ENCODE measurements around the gene AHDC1. TPM values are rescaled to one million over a fixed set of nuclear protein-coding genes. Genes with fewer than 3 reads are reported as not detected.

The AHDC1 gene
- total RNA-seq, 2 experiments from 2014 or later: 26.3 to 27.6 TPM

DNA sequence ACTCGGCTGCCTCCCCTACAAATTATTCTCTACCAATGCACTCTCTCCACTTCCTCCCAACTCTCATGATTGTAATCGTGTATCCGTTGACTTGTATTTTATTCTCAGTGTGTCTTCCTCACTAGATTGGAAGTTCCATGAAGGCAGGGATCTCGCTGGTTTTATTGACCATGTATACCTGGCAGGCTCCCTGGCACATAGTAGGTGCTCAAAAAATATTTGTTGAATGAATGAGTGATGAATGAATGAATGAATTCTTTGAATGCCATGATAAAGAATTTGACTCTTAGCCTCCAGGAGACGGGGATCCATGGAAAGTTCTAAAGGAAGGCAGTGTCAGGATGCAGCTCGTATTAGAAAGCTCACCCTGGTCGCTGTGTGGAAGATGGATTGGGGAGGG, 85.1 kb downstream of the AHDC1 start:
- Mint-ChIP-seq H3K36me3 (ENCODE audit: low read depth) (peaks cover 15% of the 10 kb centered on the region), H3K9me3 (no peaks in the 10 kb centered on the region), H3K27ac (peak overlapping the region; percentile 45), H3K27me3 (no peaks in the 10 kb centered on the region), H3K4me3 (no peak overlapping the region), H3K4me1 (ENCODE audit: low read depth) (peaks cover 42% of the 10 kb centered on the region)
- POLR2A ChIA-PET: interaction anchor here (0.7 to 1.3 kb wide), 2 partner anchors 29 to 116 kb away, joined by 3 to 7 read pairs; partner anchors contain the start of gene WASF2
- intact Hi-C loops (cut with micrococcal nuclease): no loop called here
- TF ChIP-seq CTCF (IDR thresholded peaks at IDR 0.05): no peak
- CTCF ChIA-PET: interaction anchor here (9.8 kb wide), 1 partner anchor 87 kb away, joined by 54 read pairs; the partner anchor contains the start of gene AHDC1
- DNase-seq (no peak), ATAC-seq (no peak)

DNA sequence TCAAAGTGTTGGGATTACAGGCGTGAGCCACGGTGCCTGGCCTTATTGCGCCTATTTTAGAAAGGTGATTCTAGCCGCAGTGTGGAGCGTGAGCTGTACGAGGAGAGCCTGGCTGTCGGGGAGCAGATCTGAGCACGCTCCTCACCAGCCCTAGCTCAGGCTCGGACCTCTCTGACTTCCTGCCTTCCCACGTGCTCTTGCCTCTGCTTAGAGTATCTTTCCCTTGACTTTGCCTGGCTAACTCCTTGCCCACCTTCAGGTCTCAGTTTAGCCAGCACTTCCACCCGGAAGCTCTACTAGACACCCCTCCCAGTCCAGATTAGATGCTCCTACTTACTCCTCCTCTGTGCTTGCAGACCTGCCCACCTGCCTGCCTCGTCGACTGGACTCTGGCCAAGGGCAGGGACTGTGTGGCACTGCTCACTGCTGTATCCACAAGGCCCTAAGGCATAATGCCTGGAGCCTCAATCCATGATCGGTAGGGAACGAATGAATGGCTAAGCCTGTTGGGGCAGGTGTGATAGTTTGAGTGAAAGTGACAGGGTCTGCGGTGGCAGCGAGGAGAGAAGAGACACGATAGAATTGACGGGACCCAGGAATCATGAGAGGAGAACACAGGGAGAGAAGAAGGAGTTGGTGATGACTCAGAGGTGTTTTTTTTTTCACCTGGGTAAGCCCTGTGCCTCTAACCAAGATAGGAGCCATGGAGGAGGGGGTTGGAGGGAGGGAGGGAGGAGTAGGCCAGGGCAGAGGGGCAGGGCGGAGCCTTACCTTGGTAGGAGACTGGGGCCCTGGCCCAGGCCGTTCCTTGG, 85.8 kb downstream of the AHDC1 start:
- ATAC-seq: no peak
- intact Hi-C loops (cut with micrococcal nuclease): no loop called here
- TF ChIP-seq CTCF (IDR thresholded peaks at IDR 0.05): no peak
- ChIA-PET POLR2A (interaction anchor here (0.9 to 1.3 kb wide), 2 partner anchors 28 to 49 kb away, joined by 3 to 7 read pairs; partner anchors contain the start of gene WASF2), CTCF (no interaction called here)
- Mint-ChIP-seq H3K4me1 (ENCODE audit: low read depth) (peaks cover 38% of the 10 kb centered on the region), H3K36me3 (ENCODE audit: low read depth) (peaks cover 11% of the 10 kb centered on the region), H3K27me3 (no peaks in the 10 kb centered on the region), H3K9me3 (no peaks in the 10 kb centered on the region), H3K4me3 (no peak overlapping the region), H3K27ac (peak overlapping the region; percentile 31)
- DNase-seq: no peak

DNA sequence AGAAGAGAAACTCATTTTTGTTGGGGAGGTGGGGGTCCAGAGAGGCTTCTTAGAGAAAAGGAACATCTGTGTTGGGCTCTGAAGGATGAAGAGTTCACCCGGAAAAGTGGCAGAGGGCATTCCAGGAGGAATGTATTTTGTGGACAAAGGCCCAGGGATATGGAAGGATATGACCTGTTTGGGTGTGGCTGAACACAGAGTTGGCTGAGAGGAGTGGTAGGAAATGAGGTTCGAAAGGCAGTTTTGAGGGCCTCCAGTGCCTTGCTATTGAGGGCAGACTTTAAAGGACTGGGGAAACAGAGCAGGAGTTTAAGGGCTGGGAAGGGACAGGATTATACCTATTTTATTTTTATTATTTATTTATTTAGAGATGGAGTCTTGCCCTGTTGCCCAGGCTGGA, 86.6 kb downstream of the AHDC1 start:
- DNase-seq (no peak), ATAC-seq (no peak)
- H3K36me3 Mint-ChIP-seq (ENCODE audit: low read depth): peaks cover 7% of the 10 kb centered on the region
- no peaks in the 10 kb centered on the region for H3K9me3 Mint-ChIP-seq
- H3K4me3 Mint-ChIP-seq: no peak overlapping the region
- peaks cover 38% of the 10 kb centered on the region for H3K4me1 Mint-ChIP-seq (ENCODE audit: low read depth)
- no peaks in the 10 kb centered on the region for H3K27me3 Mint-ChIP-seq
- peak overlapping the region; percentile 16 for H3K27ac Mint-ChIP-seq
- intact Hi-C loops (cut with micrococcal nuclease): no loop called here
- TF ChIP-seq CTCF (IDR thresholded peaks at IDR 0.05): no peak
- ChIA-PET CTCF (interaction anchor here (1.9 to 2.0 kb wide), 3 partner anchors 39 to 101 kb away, joined by 5 to 8 read pairs (median 5); no protein-coding TSS in a partner anchor), POLR2A (interaction anchor here (0.9 to 1.3 kb wide), 2 partner anchors 27 to 48 kb away, joined by 3 read pairs; no protein-coding TSS in a partner anchor)

DNA sequence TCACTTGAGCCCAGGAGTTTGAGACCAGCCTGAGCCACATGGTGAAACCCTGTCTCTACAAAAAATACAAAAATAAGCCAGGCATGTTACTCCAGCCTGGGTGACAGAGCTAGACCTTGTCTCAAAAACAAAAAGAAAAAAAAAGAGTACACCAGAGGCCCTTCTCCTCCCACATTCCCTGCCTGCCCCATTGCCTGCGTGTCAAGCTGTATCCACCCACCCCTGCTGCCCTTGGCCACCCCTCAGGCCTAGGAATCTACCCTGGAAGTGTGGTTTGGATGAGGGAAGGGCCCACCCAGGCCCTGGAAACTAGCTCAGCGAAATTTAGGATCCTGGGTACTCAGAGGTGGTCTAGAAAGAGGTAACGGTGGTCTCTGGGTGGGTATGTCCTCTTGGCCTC, 88.3 kb downstream of the AHDC1 start:
- CTCF ChIA-PET: interaction anchor here (1.3 to 2.0 kb wide), 5 partner anchors 26 to 99 kb away, joined by 3 to 8 read pairs (median 5); partner anchors contain the start of gene WASF2
- H3K27ac Mint-ChIP-seq: no peak overlapping the region
- intact Hi-C loops (cut with micrococcal nuclease): no loop called here
- H3K4me1 Mint-ChIP-seq (ENCODE audit: low read depth): peaks cover 26% of the 10 kb centered on the region
- no peak overlapping the region for H3K4me3 Mint-ChIP-seq
- no peaks in the 10 kb centered on the region for H3K9me3 Mint-ChIP-seq
- DNase-seq (no peak), ATAC-seq (no peak)
- POLR2A ChIA-PET: interaction anchor here (1.5 to 4.1 kb wide), 3 partner anchors 9 to 80 kb away, joined by 3 to 21 read pairs (median 4); no protein-coding TSS in a partner anchor
- no peaks in the 10 kb centered on the region for H3K36me3 Mint-ChIP-seq (ENCODE audit: low read depth)
- no peaks in the 10 kb centered on the region for H3K27me3 Mint-ChIP-seq
- TF ChIP-seq CTCF (IDR thresholded peaks at IDR 0.05): no peak

- Mint-ChIP-seq H3K36me3 (ENCODE audit: low read depth) (no peaks in the 10 kb centered on the region), H3K27me3 (no peaks in the 10 kb centered on the region), H3K4me1 (ENCODE audit: low read depth) (peaks cover 20% of the 10 kb centered on the region), H3K4me3 (no peak overlapping the region), H3K27ac (no peak overlapping the region), H3K9me3 (no peaks in the 10 kb centered on the region)
- ChIA-PET POLR2A (interaction anchor here (2.0 to 4.1 kb wide), 2 partner anchors 10 to 24 kb away, joined by 5 to 21 read pairs; partner anchors contain the start of gene WASF2), CTCF (no interaction called here)
- intact Hi-C loops (cut with micrococcal nuclease): no loop called here
- DNase-seq: no peak
- no peak for TF ChIP-seq CTCF (IDR thresholded peaks at IDR 0.05)
- ATAC-seq: no peak
Observed at GRCh38 chr1:27513958-27514357, 90.0 kb downstream of the AHDC1 start.

Data from activated CD8-positive, alpha-beta T cell treated with anti-CD3 and anti-CD28 coated beads for 36 hours (primary cell).